Activated CD4-positive, alpha-beta T cell treated with anti-CD3 and anti-CD28 coated beads for 4 hours (primary cell): ENCODE results near the gene WNT5A.

ENCODE experiments used
- DNase-seq, 2 donors: peaks; one replicate each; pipeline ENCODE4 v3.0.0-alpha.2; 2020

The WNT5A gene

DNA sequence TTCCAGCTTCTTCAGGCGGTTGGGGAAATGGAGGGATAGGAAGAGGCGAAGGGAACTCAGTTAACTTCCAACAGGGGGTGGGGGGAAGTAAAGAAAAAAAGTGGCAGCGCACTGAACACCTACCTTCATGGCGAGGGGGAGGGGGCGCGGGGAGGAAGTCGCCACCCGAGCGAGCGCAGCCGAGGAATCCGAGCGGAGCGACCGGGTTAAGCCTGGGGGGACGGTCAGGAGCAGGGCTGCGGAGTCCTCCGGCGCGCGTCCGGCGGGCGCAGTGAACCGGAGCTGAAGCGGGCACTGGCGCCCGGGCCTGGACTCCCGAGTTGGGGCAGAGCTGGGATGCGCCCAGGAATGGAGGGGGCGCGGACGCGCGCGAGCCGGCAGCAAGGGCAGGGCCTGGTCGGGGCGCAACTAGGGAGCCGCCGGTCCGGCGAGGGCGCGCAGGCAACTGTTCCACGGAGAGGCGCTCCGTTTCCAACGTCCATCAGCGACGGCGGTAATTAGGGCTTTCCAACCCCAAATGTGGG is at the start of gene WNT5A:
WNT5A (minus strand) TSS at position 450 of the 524 bp plus-strand sequence; CDS start at position 129, 321 bp downstream.
- no peak for DNase-seq

GRCh38 chr3:55534876-55535275 is 47.8 kb upstream of the WNT5A start:
- DNase-seq = no peak

GRCh38 chr3:55532806-55533205 is 45.7 kb upstream of the WNT5A start:
- no peak for DNase-seq

GRCh38 chr3:55531321-55531720 is 44.2 kb upstream of the WNT5A start:
- DNase-seq = no peak

- DNase-seq = no peak
These were observed 40.3 kb upstream of the WNT5A start for GRCh38 chr3:55527361-55527760.

DNA sequence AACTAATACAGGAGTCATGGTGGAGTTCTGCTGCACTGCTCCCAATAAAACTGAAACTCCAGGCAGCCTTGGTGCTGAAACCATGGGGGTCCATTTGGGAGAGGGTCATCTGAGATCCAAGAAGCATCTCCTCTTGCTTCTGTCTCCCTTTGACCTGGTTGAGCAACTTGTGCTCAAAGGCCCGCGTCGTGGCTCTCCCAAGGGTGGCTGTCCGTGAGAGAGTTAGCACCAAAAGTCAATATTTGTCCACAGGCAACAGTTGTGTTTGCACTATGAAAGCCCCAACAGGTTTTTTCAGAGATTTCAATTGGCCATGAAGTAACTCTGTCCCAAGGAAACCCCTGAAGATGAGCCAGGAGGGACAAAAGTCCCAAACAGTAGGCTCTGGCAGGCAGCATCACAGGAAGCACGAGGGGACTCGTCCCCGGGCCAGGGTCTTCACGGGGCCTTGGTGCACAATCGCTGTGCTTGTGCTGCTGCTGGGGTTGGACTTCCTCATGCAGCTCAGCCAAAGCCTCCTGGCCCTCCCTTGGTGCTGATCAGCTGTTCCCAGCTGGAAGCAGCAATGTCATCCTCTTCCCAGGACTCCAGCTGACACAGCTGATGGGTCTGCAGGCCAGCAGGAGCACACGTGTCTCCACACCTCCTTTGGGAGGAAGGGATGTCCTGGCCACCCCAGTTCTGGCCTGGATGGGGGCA is 39.4 kb upstream of the WNT5A start:
- no peak for DNase-seq

DNA sequence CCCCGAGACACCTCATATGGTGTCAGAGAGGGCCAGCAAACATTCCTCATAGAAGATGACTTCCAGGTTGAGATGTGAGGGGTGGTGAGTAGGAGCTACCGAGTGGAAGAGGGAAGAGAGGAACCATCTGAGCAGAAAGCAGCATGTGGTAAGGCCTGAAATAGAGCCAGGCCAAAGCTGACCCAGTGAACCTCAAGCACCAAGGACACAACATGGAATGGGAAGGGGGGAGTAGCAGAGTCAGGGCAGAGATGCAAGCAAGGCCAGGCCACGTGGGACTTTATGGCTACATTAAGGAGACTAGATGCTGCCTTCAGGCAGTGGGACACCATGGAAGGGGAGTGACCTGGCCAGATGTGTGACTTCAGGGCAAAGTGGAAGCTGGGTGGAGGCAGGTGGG is 38.3 kb upstream of the WNT5A start:
- DNase-seq = no peak

GRCh38 chr3:55524565-55525244 is 37.6 kb upstream of the WNT5A start:
- DNase-seq = no peak

- DNase-seq = no peak
These were observed 36.4 kb upstream of the WNT5A start for GRCh38 chr3:55523471-55523870.

DNA sequence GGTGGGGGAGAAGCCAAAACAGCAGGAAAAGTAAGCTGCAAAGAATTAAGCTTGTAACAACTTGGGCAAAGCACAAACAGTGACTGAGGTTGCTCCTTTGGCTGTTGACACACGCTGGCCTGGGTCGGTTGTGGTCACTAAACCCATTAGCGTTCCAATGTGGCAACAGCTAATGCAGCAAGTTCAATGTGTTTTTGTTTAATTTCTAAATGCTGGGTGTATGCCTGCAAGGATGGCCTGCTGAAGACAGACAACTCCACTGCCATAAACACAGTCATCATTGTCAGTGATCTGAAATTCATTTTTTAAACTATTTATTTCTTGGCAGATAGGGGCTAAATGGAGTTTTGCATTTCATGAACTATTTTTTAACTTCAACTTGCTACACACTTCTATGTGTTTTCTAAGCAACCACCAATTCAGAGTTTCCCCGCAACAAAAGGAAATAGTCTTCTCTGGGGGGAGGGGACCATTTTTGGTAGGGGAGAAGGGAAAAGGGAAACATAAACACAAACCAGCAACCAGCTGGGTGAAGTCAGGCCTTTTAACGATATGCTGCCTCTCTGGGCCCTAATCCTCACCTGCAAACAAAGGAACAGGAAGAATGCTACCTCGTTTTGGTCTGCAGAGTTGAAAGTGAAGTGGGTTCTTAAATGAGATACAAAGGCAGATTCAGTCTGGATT is 34.8 kb upstream of the WNT5A start:
- no peak for DNase-seq

DNA sequence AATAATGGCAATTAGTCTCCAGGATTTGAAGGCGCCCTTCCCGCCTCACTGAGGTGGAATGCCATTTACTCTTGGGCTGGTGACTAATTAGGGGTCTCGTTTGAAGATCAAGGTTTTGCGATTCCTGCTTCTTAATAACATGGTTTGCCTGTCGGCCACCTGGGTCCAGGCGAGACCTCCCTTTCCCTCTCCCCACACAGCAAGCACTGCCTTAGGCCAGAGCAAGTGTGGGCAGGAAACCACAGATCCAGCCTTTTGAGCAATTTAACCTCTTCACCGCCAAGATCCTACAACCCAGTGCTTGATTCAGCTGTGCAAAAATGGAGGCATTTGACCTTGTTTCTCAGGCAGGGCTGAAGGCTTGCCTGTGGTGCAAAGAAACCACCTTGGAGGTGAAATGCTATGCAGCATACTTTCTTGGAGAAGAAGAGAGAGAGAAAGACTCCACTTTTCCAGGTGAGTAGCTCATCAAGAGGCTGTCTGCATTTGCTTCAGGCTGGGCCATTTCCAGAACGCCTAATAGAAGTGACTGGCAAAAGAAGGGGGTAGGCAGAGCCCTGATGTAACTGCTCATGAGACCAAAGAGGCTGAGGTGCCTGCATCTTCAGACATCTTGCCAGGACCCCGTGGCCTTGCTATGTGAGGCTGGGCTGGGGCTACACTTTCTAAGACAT is 34.1 kb upstream of the WNT5A start:
- no peak for DNase-seq

GRCh38 chr3:55519019-55519418 is 31.9 kb upstream of the WNT5A start:
- DNase-seq = no peak

GRCh38 chr3:55518451-55518850 is 31.3 kb upstream of the WNT5A start:
- DNase-seq = no peak

DNA sequence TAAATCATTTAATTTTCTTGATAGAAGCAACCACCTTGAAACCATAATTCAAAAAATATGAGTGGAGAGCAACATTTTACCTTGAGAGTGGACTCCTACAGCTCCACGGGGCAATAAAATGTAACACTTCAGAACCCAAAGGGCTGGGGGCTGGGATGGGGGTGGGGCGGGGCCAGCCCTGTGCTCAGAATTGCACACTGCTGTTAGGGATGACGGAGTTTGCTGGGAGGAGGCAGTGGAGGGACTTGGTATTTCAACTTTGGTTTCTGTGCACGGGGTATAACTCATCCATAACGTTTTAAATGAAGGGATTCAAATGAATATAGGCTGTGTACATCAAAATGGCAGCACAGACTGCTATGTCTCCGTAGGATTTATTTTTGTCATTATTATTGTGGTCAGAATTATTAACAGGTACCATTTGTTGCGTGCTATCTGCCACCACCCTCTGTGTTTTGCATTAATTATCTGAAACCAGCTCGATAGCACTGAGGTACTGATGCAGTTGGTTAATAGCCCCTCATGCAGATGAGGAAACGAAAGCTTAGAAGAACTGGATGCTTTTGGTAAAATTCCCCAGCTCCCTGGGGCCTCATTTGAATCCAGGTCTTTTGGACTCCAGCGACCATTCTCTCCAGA is 29.4 kb upstream of the WNT5A start:
- no peak for DNase-seq

DNA sequence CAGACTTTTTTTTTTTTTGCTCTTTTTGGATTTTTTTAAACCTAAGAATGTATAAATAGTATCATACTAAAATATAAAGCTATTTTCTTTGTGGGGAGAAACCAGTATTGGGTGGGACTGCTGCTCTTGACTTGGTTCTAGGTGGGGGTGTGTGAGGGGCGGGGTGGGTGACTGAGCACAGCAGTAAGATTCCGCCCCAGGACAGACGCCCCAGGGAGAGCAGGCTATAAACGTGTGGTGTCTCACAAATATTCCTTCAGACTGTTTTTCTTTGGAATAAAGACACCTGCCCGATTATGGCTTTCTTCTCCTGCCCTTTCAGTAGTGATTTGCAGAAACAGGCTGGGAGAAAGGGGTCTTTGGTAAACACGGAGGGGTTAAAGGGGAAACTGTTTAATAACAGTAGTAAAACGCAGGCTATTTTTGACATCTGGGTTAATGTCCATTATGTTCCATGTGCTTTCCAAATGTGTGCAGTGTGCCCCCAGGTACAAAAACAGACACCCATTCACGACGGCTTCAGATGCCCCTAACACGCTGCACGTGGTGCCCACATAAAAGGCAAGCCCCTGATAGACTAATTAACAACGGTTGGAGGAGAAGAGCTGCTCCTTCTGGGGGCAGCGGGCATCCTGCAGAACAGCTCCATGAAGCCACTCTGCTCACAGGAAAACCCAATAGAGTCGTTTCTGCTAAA is 28.6 kb upstream of the WNT5A start:
- DNase-seq = no peak

GRCh38 chr3:55514962-55515361 is 27.9 kb upstream of the WNT5A start:
- DNase-seq = no peak

GRCh38 chr3:55512571-55513343 is 25.7 kb upstream of the WNT5A start:
- DNase-seq = no peak

- DNase-seq = no peak
These were observed 24.9 kb upstream of the WNT5A start for GRCh38 chr3:55511895-55512570.

- DNase-seq = no peak
These were observed 21.2 kb upstream of the WNT5A start for GRCh38 chr3:55508335-55508734.

GRCh38 chr3:55507808-55508207 is 20.7 kb upstream of the WNT5A start:
- no peak for DNase-seq

DNA sequence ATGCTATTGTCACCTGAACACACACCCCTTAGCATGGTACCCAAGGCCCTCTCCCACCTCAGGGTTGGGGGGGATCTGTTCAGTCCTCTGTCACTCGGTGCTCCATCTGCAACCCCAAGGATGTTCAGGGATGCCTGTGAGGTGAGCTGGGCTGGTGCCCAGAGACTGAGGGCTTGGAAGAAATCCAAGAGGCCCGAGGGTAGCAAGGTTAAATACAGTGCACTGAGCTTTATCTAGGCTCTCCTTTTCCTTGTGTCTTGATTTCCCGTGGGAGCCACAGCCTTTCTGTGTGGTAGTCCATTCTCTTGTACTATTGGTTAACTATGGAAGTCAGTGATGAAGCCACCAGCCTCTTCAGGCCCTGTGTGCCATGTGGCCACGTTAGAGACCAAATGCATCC is 18.7 kb upstream of the WNT5A start:
- no peak for DNase-seq
